ENCODE results near the gene NUDT3.

The NUDT3 gene

GRCh38 chr6:34239500-34239825 is 153.0 kb downstream of the NUDT3 start:
- no peak for DNase-seq (ENCODE audit: low read depth, low spot score)

- no peak for DNase-seq (ENCODE audit: low read depth, low spot score)
Observed at GRCh38 chr6:34238585-34239499, 153.6 kb downstream of the NUDT3 start.

- DNase-seq (ENCODE audit: low read depth, low spot score), result peak; percentile 63
Observed at GRCh38 chr6:34237722-34238584, 154.5 kb downstream of the NUDT3 start.

- no peak for DNase-seq (ENCODE audit: low read depth, low spot score)
Observed at GRCh38 chr6:34237316-34237721, 155.2 kb downstream of the NUDT3 start.

DNA sequence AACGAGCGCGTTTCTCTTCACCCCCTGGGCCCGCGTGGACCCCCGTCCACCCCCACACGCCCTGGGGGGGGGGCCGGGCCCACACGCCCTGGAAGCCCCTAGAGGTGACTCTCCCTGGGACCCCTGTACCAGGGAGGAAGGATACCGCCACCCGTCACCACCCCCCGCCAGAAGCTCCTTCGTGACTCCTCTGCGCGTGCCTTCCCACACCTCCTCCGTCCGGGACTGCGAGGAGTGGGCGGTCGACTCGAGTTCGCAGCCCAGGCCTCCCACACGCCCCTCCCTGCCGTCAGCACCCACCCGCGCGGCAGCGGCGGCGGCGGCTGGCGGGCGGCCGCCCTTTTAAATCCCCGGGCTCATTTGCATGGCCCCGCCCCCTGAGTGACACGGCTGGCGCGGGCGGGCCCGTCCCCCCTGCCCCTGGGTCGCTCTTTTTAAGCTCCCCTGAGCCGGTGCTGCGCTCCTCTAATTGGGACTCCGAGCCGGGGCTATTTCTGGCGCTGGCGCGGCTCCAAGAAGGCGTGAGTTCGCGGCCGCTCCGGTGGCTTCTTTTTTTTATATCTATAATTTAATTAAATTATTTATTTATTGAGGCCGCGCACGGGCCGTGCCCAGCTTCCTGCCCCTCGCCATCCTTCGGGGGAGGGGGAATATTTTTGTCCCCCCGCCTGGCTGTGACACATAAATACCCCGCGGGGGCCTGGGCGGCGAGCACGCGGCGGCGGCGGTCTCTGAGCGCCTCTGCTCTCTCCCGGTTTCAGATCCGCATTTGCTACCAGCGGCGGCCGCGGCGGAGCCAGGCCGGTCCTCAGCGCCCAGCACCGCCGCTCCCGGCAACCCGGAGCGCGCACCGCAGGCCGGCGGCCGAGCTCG is 155.8 kb downstream of the NUDT3 start, which contains the start of gene HMGA1:
HMGA1 (plus strand) TSS at position 431 of the 873 bp plus-strand sequence. CDS start 3,908 bp downstream, outside the sequence.
- DNase-seq (ENCODE audit: low read depth, low spot score), result peak; percentile 80

GRCh38 chr6:34236131-34236442 is 156.4 kb downstream of the NUDT3 start:
- DNase-seq (ENCODE audit: low read depth, low spot score), result no peak

DNA sequence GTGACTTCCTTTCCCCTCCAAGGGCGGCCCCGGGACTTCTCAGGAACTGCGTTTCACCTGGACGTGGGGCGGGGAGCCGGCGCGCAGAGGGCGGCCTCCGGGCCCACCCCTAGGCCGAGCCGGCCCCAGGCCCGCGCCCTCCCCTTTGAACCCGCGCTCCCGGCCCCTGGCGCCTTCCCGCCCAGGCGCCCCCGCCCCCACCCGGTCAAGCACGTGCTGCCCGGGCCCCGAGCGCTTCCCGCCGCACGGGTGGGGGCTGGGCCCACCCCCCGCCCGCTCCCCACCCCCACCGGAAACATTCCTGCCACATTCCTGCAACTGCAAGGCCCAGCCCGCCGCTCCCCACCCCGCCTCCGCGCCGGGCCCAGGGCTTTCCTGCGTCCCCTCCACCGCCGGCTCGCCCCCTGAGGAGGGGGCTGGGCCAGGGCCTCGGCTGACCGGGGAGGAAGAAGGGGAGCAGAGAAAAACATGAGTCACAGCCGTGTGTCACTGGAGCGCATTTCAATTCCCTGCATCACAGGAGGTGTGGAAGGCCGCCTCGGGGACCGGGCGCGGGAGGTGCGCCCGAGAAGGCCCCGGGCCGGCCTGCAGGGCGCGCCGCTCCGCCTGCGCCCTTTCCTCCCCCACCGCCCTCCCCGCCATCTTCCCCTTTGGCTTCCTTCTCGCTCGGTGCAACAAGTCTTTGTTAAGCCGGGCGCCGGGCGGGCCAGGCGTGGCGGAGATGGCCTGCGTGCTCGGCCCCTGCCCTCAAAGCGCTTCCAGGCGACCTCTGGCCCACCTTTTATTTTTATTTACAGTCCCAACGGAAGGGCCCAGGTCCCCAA is 156.9 kb downstream of the NUDT3 start:
- DNase-seq (ENCODE audit: low read depth, low spot score), result peak; percentile 33

DNA sequence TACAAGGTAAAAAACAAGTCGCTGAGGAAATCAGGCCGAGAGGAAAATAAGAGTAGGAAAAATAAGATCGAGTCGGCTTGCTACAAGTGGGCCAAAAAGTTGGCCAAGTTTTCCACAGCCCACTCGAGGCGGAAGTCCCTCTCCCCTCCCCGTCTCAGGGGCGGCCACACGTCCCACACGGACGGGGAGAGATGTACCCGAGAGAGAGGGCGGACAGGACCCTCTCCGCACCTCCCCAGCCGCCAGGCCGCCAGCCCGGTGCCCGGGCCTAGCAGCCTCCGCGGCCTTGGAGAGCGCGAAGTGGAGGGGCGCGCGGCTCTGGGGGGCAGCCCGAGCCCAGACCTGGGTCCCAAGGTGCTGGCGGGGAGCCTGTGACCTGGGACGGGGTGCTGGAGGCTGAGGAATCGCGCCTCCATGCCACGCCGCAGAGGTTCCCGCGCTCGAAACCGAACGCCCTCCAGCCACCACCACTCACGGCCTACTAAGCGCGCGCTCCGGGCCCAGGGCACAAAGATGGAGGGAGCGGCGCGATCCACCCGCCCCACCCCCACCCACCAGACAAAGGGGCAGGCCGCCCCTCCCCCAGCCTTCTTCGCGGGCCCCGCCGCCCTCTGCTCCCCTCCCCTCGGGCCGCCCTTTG is 157.7 kb downstream of the NUDT3 start:
- DNase-seq (ENCODE audit: low read depth, low spot score), result no peak

- no peak for DNase-seq (ENCODE audit: low read depth, low spot score)
Observed at GRCh38 chr6:34233867-34234266, 158.6 kb downstream of the NUDT3 start.

- no peak for DNase-seq (ENCODE audit: low read depth, low spot score)
Observed at GRCh38 chr6:34232901-34233300, 159.6 kb downstream of the NUDT3 start.

DNA sequence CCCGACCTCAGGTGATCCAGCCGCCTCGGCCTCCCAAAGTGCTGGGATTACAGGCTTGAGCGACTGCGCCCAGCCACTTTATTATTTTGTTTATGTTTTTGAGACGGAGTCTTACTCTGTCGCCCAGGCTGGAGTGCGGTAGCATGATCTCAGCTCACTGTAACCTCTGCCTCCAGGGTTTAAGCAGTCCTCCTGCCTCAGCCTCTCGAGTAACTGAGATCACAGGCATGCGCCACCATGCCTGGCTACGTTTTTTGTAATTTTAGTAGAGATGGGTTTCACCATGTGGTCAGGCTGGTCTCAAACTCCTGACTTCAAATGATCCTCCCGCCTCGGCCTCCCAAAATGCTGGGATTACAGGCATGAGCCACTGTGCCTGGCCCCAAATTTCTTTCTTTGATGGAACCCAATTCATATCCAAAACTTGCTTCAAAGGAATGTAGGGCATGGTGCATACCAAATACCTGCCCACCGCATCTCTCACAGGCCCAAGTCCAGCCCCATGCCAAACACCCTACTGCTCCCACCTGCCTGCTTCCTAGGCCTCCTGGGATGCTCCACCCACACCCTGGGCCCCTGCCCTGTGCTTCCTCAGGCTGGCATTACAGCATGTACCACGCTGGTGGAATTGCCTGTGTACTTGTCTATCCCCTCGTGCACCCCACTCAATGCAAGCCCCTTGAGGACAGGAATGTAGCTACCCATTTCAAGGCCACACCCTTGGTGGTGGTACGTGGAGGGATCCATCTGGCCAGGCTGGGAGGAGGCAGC is 160.7 kb downstream of the NUDT3 start:
- DNase-seq (ENCODE audit: low read depth, low spot score), result no peak

- DNase-seq (ENCODE audit: low read depth, low spot score), result no peak
Observed at GRCh38 chr6:34230653-34231371, 161.7 kb downstream of the NUDT3 start.

- no peak for DNase-seq (ENCODE audit: low read depth, low spot score)
Observed at GRCh38 chr6:34229877-34230276, 162.6 kb downstream of the NUDT3 start.

Data from activated naive CD8-positive, alpha-beta T cell treated with anti-CD3 and anti-CD28 coated beads, Interleukin-2, amount 50 U/mL, for 16 hours (primary cell).